ENCODE results near the gene COL19A1.
A peak's percentile ranks its signal among the peaks of the same experiment; 100 is the strongest.

COL19A1 gene

DNA sequence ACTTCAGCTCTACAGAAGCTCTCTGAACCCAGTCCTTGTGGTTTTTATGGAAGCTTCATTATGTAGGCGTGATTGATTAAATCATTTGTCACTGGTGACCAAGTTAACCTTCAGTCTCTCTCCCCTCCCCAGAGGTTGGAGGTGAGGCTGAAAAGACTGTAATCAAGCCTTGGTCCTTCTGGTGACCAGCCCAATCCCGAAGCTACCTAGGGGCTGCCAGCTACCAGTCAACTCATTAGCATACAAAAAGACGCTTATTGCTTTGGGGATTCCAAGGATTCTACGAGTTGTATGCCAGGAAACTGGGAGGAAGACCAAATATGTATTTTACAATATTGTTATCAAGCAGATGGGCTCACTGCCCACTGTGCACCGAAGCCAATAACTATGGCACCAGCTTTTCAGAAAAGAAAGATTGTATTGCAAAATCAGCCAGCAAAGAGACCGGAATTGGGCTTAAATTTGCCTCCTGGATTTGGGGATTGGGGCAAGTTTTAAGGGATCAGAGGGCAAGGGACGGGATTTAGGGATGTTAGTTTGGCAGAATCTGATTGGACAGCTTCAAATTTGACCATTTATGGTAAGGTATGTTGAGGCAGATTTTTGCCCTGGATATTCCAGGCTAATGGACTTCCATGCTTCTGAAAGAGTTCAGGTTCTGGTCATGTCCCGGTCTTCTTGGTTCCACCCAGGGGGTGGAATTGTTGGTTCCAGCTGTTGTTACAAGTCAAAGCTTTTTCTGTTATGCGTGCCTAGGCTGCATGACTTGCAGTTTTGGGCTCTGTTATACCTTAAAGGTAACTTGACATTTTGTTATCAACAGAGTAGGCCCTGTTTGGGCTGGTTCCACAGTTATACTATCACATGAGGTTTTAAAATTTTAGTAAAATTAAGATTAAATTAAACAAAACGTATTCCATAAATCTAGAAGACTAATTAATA is 269.1 kb downstream of the COL19A1 start:
- DNase-seq: no peak

DNA sequence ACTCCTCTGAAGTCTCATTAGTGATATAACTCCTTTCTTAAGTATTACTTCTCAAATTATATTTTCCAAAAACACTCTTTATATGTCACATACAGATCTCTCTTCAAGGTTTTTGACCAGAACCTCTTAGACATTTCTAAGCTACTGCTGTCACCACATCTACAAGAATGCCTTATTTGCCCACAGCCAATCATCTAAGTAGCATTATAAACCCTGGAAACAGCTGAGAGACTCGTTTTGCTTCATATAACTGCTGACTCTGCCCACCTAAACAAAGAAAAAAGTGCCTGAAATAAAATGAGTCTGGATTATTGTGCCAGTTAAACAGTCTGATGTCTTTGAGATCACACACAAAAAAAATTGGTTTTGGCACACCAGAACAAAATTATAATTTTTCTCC is 270.6 kb downstream of the COL19A1 start:
- no peak for DNase-seq

DNA sequence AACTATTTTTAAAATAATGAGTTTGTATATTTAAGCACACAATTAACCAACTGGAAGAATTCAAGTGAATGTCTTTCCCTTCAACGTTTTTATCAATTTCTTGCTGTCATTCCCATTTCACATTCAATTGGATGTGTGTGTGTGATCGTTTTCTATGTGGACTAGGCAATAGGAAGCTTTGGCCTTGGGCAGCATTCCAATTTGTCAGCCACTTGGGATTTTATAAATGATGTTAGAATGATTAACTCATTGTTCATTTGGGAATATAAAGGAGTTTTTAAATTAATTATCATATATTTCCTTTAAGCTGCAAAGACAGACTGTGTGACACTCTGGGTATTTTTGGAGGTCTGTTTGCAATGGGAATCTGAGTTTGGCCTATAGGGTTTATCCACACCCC is 274.1 kb downstream of the COL19A1 start:
- DNase-seq: no peak

- no peak for DNase-seq
These were observed 275.7 kb downstream of the COL19A1 start for GRCh38 chr6:70142034-70142433.

GRCh38 chr6:70145178-70145577 is 278.8 kb downstream of the COL19A1 start:
- DNase-seq: no peak

GRCh38 chr6:70149209-70149788 is 282.9 kb downstream of the COL19A1 start:
- DNase-seq: no peak

DNA sequence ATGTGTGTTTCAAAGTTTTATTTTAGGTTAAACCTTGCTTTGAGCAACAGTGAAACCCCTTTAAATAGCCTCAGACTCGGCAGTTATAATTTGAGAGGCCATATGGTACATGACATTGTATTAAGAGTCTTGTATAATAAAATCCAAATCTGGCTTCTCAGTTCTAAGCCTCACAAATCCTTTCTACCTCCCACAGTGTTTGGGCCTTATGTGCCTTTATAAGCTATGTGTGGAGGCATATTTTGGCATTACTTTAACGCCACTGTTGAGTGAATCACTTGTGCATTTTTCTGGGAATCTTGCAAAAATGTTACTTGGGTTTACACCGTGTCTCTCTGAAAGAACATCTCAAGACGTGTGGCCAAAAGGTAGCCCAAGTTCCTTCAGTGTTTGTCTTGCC is 284.2 kb downstream of the COL19A1 start:
- no peak for DNase-seq

DNA sequence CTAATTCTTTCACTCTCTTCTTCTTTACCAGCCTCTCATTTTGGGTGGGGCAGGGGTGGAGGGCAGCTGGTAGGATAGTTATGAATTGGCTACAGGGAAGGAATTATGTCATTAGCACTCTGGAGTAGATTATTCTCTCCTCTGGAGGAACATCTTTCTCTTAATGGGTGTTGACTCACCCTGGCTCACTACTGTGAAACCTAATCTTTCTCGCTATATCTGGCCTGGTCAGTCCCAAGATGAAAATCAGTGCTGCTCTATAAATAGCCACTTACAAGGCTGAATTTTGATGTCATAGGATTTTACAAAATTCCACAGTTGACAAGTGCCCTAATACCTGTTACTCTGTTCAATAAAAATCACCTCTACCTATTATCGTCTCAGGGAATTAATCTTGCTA is 285.3 kb downstream of the COL19A1 start:
- DNase-seq: no peak

- no peak for DNase-seq
These were observed 286.4 kb downstream of the COL19A1 start for GRCh38 chr6:70152786-70153185.

- no peak for DNase-seq
These were observed 290.7 kb downstream of the COL19A1 start for GRCh38 chr6:70157086-70157485.

DNA sequence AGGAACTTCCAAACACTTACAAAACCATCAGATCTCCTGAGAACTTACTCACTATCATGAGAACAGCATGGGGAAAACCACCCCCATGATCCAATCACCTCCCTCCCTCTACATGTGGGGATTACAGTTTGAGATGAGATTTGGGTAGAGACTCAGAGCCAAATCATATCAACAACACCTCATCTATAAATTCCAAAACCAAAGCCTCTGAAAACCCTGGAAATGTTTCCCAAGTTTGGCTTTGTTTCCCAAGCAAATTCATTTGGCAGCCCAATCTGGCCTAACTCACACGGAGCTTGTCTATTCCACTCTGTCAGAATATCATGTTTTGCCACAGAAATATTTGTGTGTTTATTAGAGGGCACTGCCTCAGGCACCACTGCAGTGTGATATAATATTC is 293.9 kb downstream of the COL19A1 start:
- DNase-seq: no peak

DNA sequence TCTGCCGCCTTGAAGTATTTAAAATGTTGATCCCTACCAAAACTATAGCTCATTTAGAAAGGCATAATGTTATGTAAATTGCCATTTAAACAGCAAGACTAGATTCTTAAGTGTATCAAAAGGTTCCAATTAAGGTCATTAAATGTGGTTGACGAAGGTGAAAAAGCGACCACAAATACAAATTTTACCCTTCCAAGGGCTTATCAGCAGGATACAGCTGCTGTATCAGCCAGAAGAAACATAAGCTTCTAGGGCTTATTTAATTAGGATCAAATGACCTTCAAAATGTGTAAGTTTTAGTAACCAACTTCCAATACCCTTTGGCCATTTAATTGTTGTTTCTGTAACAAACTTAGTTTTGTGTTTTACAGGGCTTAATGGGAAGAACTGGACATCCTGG is 296.6 kb downstream of the COL19A1 start:
- DNase-seq: no peak

- DNase-seq: no peak
These were observed 297.4 kb downstream of the COL19A1 start for GRCh38 chr6:70163795-70164194.

DNA sequence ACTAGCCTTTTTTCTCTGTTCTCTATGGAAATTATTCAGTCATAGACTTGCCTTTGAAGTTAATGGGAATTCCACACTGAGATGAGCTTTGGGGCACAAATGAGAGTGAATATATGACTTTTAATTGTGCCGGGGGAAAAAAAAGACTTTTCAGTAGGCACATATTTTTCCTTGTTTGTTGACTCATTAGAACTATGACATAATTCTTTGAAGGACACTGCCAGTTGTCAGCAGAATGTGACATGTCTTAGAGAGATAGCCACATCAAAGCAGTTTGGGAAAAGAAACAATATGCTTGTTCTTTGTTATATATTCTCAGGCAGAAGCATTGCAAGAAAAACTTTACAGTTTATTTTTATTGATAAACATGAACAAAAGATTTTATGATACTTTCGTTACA is 298.2 kb downstream of the COL19A1 start:
- no peak for DNase-seq

DNA sequence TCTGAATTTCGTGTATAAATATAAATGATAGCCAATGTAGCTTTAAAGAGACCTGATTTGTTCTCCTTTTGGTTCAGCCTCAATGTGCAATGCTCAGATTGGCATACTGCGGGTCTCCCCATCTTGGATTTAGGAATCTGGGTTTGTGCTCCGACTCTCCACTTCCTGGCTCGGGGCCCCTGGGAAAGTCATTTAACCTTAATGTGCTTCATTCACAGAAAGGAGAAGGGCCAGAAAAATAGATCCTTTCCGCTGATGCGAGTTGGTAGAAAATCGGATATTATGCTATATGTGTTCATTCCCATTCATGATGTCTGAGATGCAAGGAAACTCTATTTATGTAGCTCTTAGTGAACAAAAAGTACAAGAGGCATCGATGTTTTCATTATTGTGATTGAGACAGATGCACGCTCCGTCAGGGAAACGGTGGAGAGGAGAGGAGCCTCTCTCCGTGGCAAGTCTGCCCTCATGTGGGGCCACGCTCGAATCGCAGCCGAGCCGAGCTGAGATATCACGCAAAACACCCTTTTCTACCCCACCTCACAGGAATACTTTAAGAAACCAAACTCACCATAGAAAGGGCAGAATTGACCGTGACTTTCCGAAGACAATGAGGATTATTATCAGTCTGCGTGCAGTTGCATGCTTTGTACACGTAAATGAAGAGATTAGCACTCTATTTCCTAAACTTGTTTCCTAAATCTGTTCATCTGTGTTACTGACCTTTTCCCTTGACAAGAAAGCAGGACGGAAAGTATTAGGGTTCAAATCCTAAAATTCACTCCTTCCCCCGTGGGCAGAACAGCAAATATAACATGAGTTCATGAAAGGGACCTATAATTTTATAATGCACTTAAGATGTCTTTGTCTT is 300.0 kb downstream of the COL19A1 start:
- DNase-seq: peak; percentile 17

GRCh38 chr6:70168681-70169377 is 302.5 kb downstream of the COL19A1 start:
- no peak for DNase-seq

DNA sequence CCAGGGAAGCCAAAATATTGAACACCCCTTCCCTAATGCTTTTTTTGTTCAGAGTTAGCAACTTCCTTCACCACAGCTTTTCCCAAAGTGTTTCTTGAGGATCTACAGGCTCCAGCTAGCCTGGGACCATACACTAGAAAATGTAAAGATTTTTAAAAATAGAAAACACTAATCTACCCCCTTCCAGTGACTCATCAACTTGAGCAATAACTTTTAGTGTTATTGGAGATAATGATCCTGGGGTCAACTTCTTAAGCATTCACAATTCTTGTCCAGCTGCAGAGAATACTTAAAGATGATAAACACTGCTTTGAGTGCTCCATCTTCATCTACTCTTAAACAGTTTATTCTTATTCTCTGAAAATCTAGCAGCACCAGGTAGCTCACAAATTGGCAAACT is 304.9 kb downstream of the COL19A1 start:
- no peak for DNase-seq

DNA sequence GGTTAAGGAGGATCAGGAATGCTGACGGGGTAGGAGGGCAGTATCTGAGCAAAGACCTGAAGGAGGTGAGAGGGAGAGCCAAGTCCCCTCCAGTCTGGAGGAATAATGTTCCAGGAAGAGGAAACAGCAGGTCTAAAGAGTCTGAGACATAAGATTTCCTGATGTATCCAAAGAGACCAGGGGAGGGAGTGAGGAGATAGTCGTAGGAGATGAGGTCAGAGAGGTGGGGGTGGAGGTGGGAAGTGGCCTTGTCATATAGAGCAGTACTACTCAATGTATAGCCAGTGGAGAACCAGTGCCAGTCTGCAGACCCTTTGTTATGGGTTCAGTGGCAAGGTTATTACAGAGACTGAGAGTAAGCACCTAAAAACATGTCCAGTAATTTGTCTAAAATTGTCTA is 305.9 kb downstream of the COL19A1 start:
- DNase-seq: no peak

DNA sequence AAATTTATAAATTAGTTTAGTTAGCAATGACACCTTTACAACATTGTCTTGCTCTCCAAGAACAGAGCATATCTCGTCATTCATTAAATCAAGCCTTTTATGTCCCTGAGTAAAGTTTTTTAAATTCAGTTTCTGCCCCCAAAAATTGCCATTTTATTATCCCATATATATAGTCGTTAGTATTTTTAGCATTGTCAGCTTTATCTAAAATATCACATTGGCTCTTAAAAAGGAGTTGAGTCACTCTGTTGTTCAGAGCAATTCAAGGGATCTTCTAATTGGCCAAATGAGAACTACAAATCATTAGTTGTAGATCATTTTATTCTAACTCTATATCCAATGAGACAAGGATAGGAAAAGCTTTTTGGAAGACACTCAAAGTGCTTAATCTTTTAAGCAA is 309.4 kb downstream of the COL19A1 start:
- no peak for DNase-seq

DNA sequence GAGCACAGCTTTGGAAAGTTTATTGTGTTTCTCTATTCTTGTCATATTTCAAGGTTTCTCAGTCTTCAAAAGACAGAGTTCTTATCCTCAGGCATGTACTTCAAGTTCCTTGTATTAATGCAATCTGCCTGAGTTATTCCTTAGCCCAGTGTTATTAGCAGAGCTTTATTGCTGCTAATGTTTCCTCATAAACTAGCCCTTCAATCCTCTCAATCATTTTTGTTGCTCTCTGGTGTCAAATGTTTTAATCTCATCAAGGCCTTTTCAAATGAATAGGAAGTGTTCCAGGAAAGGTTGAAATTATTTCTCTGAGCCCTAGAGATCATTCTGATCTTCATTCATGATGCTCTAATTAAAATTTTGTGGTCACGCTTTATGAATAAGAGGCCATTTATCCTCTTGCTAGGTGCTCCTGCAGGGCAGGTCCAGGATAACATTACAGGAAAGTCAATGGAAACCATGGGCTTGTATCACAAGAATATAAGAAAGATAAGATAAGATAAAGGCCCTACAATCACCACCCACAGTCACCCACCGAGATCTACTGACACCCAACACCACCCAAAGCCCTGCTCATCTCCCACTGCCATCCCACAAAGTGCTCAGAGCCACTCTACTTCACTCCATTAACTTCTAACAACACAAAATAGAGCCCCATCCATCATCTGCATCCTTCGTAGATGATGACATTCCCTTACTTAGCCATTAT is 310.6 kb downstream of the COL19A1 start:
- DNase-seq: no peak

GRCh38 chr6:70180183-70180900 is 314.0 kb downstream of the COL19A1 start:
- no peak for DNase-seq
